ENCODE data around the gene BLNK.

The BLNK gene

DNA sequence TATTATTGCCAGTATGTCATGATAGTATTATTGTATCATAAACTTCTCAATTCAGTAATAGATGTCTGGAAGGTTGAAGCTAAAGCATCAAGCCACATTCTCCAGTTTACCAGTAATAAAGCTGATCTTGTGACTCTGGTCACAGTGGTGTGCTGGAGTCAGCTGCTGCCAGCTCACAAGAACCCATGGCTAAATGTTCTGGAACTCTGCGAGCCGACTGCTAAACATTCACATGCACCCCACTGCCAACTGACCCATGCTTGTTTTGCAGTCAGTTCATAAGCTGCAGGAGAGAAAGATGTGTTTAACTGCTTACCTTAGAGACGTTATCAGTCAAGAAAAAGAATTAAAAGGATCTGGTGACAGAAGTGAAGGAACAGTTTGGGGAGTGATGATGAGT is 27.0 kb upstream of the BLNK start:
- Mint-ChIP-seq H3K36me3 (ENCODE audit: insufficient read depth) (no peaks in the 10 kb centered on the region), H3K4me3 (no peak overlapping the region), H3K27me3 (peaks cover 71 to 96% of the 10 kb centered on the region in 2 donors), H3K4me1 (ENCODE audit: low read depth in 2 of 2) (no peaks in the 10 kb centered on the region), H3K27ac (no peak overlapping the region), H3K9me3 (no peaks in the 10 kb centered on the region)
- DNase-seq (no peak), ATAC-seq (replicated peaks) (no peak)

DNA sequence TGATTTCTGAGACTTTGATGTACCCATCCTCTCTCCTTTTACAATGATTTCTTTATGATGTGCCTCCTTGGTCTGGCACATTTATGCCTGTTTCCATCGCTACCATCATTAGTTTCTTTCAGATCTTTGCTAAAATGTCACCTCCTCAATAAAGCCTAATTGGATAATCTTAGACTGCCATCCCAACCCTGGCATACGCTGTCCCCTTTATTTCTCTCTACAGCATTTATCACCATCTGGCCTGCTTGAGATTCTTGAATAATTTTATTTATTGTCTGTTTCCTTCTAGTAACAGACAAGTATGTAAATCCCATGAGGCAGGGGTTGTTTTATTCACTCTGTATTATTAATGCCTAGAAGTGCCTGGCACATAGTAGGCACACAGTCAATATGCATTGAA is 26.1 kb upstream of the BLNK start:
- H3K4me1 Mint-ChIP-seq (ENCODE audit: low read depth in 2 of 2): no peaks in the 10 kb centered on the region

DNA sequence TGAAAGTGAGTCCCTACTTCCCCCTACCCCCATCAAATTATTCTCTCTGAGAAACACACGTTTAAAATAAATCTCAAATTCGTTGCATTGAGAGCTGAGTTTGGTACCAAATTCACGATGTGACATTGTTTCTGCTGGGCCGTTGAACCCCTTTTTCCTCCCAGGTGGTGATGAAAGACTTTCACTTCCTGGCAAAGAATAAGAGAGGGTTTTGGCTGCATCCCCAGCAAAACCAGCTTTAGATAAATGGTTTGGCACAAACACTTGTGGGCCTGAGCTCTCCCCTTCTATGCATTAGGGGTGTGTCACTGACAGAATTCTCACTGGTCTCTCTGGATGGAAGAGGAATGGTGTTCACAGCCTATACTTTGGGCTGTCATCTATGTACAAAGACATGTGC is 24.1 kb upstream of the BLNK start:
- Mint-ChIP-seq H3K9me3 (no peaks in the 10 kb centered on the region), H3K36me3 (ENCODE audit: insufficient read depth) (no peaks in the 10 kb centered on the region), H3K4me1 (ENCODE audit: low read depth in 2 of 2) (no peaks in the 10 kb centered on the region), H3K4me3 (no peak overlapping the region), H3K27me3 (peaks cover 71 to 98% of the 10 kb centered on the region in 2 donors), H3K27ac (no peak overlapping the region)
- no peak for ATAC-seq (replicated peaks)
- no peak for DNase-seq

More for the DNA sequence above, 26.1 kb upstream of the BLNK start:
- Mint-ChIP-seq H3K9me3 (no peaks in the 10 kb centered on the region), H3K27ac (peak overlapping the region in 1 of 2 donors; percentile 30), H3K4me3 (no peak overlapping the region), H3K27me3 (peaks cover 66 to 94% of the 10 kb centered on the region in 2 donors), H3K36me3 (ENCODE audit: insufficient read depth) (no peaks in the 10 kb centered on the region)
- ATAC-seq (replicated peaks): no peak
- DNase-seq: no peak

GRCh38 chr10:96292971-96293920 is 21.9 kb upstream of the BLNK start:
- Mint-ChIP-seq H3K4me1 (ENCODE audit: low read depth in 2 of 2) (peaks cover 0 to 3% of the 10 kb centered on the region in 2 donors), H3K27me3 (peaks cover 51 to 82% of the 10 kb centered on the region in 2 donors), H3K4me3 (no peak overlapping the region), H3K9me3 (no peaks in the 10 kb centered on the region), H3K36me3 (ENCODE audit: insufficient read depth) (no peaks in the 10 kb centered on the region), H3K27ac (no peak overlapping the region)
- DNase-seq (no peak), ATAC-seq (replicated peaks) (no peak)

- no peak overlapping the region for H3K4me3 Mint-ChIP-seq
- H3K36me3 Mint-ChIP-seq (ENCODE audit: insufficient read depth): no peaks in the 10 kb centered on the region
- peaks cover 0 to 3% of the 10 kb centered on the region in 2 donors for H3K4me1 Mint-ChIP-seq (ENCODE audit: low read depth in 2 of 2)
- peaks cover 48 to 56% of the 10 kb centered on the region in 2 donors for H3K27me3 Mint-ChIP-seq
- no peak overlapping the region for H3K27ac Mint-ChIP-seq
- DNase-seq (no peak), ATAC-seq (replicated peaks) (no peak)
- no peaks in the 10 kb centered on the region for H3K9me3 Mint-ChIP-seq
Measured at GRCh38 chr10:96290368-96291133, 19.2 kb upstream of the BLNK start.

DNA sequence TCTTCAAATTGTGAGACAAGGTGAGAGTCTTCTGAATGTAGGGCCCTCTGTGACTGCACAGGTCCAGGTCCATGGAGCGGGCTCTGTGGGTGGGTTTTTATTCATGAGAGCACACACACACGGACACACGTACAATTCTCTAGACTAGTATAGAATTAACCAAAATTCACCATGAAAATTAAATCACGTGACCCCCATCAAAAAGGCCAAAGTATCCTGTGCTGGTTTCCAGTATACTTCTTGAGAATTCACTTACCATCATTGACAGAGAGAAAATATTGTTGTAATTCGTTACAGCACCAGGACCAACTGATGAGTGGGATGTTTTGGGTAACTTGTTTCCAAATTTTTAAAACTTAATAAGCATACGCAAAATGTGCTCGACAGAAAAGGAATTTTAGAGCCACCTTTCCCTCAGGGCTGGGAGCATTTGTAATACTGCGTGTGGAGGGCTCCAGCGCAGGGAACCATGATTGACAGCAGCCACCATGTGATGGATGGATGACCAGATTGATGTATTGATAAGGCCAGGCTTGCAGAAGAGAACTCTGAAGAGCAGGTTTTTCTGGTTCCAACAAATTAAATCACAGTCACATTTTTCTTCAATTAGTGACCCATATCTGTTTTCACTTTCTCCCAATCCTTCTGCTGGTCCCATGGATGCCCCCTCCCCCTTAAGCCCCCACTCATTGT is 18.0 kb upstream of the BLNK start:
- no peaks in the 10 kb centered on the region for H3K36me3 Mint-ChIP-seq (ENCODE audit: insufficient read depth)
- H3K27ac Mint-ChIP-seq: no peak overlapping the region
- no peaks in the 10 kb centered on the region for H3K9me3 Mint-ChIP-seq
- DNase-seq (no peak), ATAC-seq (replicated peaks) (no peak)
- peaks cover 41 to 50% of the 10 kb centered on the region in 2 donors for H3K27me3 Mint-ChIP-seq
- H3K4me3 Mint-ChIP-seq: no peak overlapping the region
- H3K4me1 Mint-ChIP-seq (ENCODE audit: low read depth in 2 of 2): peaks cover 0 to 3% of the 10 kb centered on the region in 2 donors

DNA sequence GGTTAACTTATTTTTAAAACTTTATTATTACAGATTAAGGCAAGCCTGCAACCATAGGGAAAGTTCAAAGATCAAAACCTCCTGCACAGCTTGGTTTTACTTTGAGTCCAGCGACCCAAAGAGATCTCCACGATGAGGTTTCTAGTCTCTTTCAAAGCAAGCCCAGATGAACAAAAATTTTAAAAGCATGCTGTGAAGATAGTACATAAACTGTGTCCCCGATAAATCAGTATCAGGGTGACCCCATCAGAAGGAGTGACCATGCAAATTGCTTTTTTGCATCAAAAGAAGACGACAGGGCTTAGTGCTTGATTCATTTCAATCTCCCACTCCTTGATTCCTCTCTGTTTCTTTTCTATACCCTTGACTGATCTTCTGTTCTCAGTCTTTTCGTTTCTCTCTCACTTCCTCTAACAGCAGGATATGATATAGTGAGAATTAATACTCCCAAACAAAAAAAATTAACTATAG is 16.8 kb upstream of the BLNK start:
- peaks cover 30 to 44% of the 10 kb centered on the region in 2 donors for H3K27me3 Mint-ChIP-seq
- peaks cover 0 to 3% of the 10 kb centered on the region in 2 donors for H3K4me1 Mint-ChIP-seq (ENCODE audit: low read depth in 2 of 2)
- no peak overlapping the region for H3K4me3 Mint-ChIP-seq
- H3K9me3 Mint-ChIP-seq: no peaks in the 10 kb centered on the region
- DNase-seq (no peak), ATAC-seq (replicated peaks) (no peak)
- no peak overlapping the region for H3K27ac Mint-ChIP-seq
- no peaks in the 10 kb centered on the region for H3K36me3 Mint-ChIP-seq (ENCODE audit: insufficient read depth)

DNA sequence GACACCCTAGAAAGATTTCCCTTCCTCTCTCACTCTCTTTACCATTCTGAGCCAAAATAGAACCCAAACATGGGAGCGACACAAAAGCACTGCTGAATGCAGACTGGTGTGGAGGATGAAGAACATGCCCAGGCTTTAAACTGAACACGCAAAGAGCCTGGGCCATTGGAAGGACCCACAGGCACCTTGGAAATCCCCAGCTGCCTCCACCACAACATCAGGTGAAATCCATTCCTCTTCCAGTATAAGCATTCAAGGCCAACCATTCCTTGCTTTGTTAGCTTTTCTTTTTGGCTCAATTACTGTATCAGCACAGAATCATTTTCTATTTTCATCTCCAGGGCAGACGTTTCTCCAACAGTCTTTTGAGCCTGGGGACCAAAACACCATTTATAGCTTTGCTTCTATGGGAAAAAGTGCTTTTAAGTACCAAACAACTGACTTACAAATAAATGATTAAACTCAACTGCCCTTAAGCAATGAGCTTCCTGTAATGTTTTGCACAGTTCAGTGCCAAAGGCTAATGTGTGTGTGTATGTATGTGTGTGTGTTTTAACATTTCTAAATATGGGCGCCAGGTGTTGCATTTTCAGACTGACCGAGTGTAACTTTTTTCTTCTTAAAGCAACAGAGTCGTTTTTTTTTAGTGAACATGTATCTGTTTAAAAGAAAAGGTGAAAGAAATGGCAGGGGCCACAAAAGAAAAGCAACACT is 16.2 kb upstream of the BLNK start:
- H3K27me3 Mint-ChIP-seq: peaks cover 31 to 43% of the 10 kb centered on the region in 2 donors
- no peak overlapping the region for H3K4me3 Mint-ChIP-seq
- DNase-seq: no peak
- no peak for ATAC-seq (replicated peaks)
- H3K36me3 Mint-ChIP-seq (ENCODE audit: insufficient read depth): no peaks in the 10 kb centered on the region
- no peaks in the 10 kb centered on the region for H3K9me3 Mint-ChIP-seq
- H3K4me1 Mint-ChIP-seq (ENCODE audit: low read depth in 2 of 2): peaks cover 0 to 3% of the 10 kb centered on the region in 2 donors
- H3K27ac Mint-ChIP-seq: no peak overlapping the region

GRCh38 chr10:96285331-96285752 is 14.0 kb upstream of the BLNK start:
- H3K27ac Mint-ChIP-seq: no peak overlapping the region
- DNase-seq (no peak), ATAC-seq (replicated peaks) (no peak)
- no peaks in the 10 kb centered on the region for H3K9me3 Mint-ChIP-seq
- H3K4me3 Mint-ChIP-seq: no peak overlapping the region
- H3K36me3 Mint-ChIP-seq (ENCODE audit: insufficient read depth): no peaks in the 10 kb centered on the region
- peaks cover 0 to 3% of the 10 kb centered on the region in 2 donors for H3K4me1 Mint-ChIP-seq (ENCODE audit: low read depth in 2 of 2)
- peaks cover 21 to 29% of the 10 kb centered on the region in 2 donors for H3K27me3 Mint-ChIP-seq

GRCh38 chr10:96283756-96284155 is 12.4 kb upstream of the BLNK start:
- no peak for DNase-seq
- Mint-ChIP-seq H3K4me1 (ENCODE audit: low read depth in 2 of 2) (peaks cover 0 to 3% of the 10 kb centered on the region in 2 donors), H3K27me3 (peaks cover 26 to 36% of the 10 kb centered on the region in 2 donors), H3K9me3 (no peaks in the 10 kb centered on the region), H3K27ac (no peak overlapping the region), H3K4me3 (no peak overlapping the region), H3K36me3 (ENCODE audit: insufficient read depth) (no peaks in the 10 kb centered on the region)
- ATAC-seq (replicated peaks): no peak

DNA sequence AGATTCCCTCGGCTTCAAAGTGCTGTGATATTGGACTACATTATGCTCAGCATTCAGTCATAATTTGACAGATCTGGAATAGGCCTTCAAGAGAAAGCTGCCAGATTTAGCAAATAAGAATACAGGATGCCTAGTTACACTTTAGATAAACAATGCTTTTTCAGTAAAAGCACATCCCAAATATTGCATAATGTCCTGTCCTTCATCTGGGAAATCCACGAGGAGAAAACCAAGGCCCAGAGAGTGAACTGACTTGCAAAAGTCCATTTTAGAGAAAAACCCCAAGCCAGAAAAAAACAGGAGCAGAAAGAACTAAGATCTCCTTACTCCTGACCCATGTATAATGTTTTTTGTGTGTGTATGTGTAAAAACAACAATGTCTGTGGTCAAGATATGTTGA is 12.0 kb upstream of the BLNK start:
- peaks cover 0 to 1% of the 10 kb centered on the region in 2 donors for H3K4me1 Mint-ChIP-seq (ENCODE audit: low read depth in 2 of 2)
- DNase-seq (no peak), ATAC-seq (replicated peaks) (no peak)
- H3K9me3 Mint-ChIP-seq: no peaks in the 10 kb centered on the region
- no peak overlapping the region for H3K27ac Mint-ChIP-seq
- no peaks in the 10 kb centered on the region for H3K36me3 Mint-ChIP-seq (ENCODE audit: insufficient read depth)
- peaks cover 26 to 36% of the 10 kb centered on the region in 2 donors for H3K27me3 Mint-ChIP-seq
- H3K4me3 Mint-ChIP-seq: no peak overlapping the region

DNA sequence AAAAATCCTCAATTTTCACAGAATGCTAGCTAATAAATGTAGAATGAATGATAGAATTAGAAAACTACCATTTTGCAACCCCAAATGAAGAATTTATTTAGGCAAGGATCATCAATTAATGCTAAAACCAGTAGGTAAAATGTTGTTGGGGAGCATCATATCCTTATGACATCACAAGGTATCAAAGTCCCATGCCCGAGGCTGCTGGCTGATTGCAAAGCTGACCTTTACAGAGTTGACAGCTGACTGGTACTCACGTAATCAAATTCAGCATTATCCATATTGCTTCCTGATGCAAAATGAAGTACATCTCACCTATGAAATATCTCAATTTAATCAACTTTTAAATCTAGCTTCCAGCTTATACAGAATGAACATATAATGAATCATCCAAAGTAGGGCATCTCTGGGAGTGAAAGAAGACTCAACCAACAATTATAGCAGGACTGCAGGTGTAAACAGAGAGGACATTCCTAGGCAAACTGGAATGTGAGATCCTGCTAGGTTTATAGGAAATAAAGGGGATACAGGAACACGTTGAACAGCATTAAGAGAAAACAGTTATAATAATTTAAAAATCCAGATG is 10.2 kb upstream of the BLNK start:
- no peaks in the 10 kb centered on the region for H3K9me3 Mint-ChIP-seq
- no peak for ATAC-seq (replicated peaks)
- no peak for DNase-seq
- H3K27me3 Mint-ChIP-seq: peaks cover 44 to 47% of the 10 kb centered on the region in 2 donors
- H3K4me1 Mint-ChIP-seq (ENCODE audit: low read depth in 2 of 2): no peaks in the 10 kb centered on the region
- no peak overlapping the region for H3K27ac Mint-ChIP-seq
- H3K4me3 Mint-ChIP-seq: no peak overlapping the region
- no peaks in the 10 kb centered on the region for H3K36me3 Mint-ChIP-seq (ENCODE audit: insufficient read depth)
